Measurements from ENCODE around the gene SLC17A3.

The SLC17A3 gene

DNA sequence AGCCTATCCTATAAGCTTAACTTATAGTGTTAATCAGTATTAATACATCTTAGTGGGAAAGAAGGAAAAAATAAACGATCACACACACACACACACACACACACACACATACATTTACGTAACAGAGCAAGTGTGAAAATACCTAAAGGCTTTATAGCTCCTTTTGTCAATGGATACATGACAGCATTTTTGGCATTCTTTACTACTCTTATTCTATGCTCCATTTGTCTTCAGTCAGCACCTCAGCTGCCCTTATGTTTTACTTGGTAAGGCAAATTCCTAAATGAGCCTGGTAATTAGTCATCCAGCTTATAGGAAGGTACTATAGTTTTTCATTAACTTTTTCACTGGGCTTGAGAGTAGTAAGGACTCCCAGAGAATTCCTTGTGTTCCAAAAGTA is 25.1 kb upstream of the SLC17A3 start:
- TF ChIP-seq SIN3A (IDR thresholded peaks at IDR 0.05; ENCODE audit: borderline replicate concordance, insufficient read depth, low read length) (no peak), FOXP2 (optimal IDR thresholded peaks at IDR 0.05; ENCODE audit: borderline replicate concordance, extremely low read depth, extremely low read length, insufficient read depth) (no peak), POLR2AphosphoS5 (IDR thresholded peaks at IDR 0.05; ENCODE audit: low read depth, low read length) (no peak), TAF1 (IDR thresholded peaks at IDR 0.05; ENCODE audit: borderline replicate concordance, insufficient read depth, low read length) (no peak)
- TF ChIP-seq, protein P1, sequence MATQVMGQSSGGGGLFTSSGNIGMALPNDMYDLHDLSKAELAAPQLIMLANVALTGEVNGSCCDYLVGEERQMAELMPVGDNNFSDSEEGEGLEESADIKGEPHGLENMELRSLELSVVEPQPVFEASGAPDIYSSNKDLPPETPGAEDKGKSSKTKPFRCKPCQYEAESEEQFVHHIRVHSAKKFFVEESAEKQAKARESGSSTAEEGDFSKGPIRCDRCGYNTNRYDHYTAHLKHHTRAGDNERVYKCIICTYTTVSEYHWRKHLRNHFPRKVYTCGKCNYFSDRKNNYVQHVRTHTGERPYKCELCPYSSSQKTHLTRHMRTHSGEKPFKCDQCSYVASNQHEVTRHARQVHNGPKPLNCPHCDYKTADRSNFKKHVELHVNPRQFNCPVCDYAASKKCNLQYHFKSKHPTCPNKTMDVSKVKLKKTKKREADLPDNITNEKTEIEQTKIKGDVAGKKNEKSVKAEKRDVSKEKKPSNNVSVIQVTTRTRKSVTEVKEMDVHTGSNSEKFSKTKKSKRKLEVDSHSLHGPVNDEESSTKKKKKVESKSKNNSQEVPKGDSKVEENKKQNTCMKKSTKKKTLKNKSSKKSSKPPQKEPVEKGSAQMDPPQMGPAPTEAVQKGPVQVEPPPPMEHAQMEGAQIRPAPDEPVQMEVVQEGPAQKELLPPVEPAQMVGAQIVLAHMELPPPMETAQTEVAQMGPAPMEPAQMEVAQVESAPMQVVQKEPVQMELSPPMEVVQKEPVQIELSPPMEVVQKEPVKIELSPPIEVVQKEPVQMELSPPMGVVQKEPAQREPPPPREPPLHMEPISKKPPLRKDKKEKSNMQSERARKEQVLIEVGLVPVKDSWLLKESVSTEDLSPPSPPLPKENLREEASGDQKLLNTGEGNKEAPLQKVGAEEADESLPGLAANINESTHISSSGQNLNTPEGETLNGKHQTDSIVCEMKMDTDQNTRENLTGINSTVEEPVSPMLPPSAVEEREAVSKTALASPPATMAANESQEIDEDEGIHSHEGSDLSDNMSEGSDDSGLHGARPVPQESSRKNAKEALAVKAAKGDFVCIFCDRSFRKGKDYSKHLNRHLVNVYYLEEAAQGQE (IDR thresholded peaks at IDR 0.05; ENCODE audit: insufficient read depth in 1 of 2, low read depth in 2 of 2, low read length in 2 of 2): no peak

DNA sequence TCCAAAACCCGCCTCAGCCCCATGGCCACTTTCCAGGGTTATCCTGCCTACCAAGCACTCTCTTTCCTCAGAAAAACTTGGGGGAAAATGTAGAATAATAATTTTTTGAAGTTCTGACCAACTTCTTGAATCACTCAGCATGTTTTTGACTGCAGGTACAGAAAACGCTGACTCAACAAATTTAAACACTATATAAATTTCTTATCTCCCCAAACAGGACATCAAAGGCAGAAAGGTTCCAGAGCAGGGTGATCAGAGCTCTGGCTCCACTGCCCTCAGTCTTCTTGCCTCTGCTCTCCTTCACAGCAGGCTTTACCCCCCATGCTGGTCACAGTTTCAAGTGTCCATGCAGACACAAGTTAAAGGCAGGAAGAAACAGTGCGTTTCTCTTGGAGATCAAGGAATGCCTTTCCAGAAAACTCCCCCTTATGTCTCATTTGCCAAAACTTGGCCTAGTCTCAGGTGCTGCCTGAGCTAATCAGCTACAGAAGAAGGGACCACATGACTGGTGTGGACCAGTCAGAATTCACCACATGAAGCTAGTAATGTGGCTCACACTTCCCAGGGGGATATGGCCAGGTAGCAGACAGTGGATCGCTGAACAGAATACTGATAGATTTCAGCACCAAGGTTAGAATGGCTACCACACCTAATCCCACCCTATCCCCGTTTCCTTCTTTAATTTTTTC is 24.4 kb upstream of the SLC17A3 start:
- TF ChIP-seq TAF1 (IDR thresholded peaks at IDR 0.05; ENCODE audit: borderline replicate concordance, insufficient read depth, low read length) (no peak), FOXP2 (optimal IDR thresholded peaks at IDR 0.05; ENCODE audit: borderline replicate concordance, extremely low read depth, extremely low read length, insufficient read depth) (no peak), SIN3A (IDR thresholded peaks at IDR 0.05; ENCODE audit: borderline replicate concordance, insufficient read depth, low read length) (no peak), POLR2AphosphoS5 (IDR thresholded peaks at IDR 0.05; ENCODE audit: low read depth, low read length) (no peak)
- TF ChIP-seq, protein P1 (IDR thresholded peaks at IDR 0.05; ENCODE audit: insufficient read depth in 1 of 2, low read depth in 2 of 2, low read length in 2 of 2): no peak

DNA sequence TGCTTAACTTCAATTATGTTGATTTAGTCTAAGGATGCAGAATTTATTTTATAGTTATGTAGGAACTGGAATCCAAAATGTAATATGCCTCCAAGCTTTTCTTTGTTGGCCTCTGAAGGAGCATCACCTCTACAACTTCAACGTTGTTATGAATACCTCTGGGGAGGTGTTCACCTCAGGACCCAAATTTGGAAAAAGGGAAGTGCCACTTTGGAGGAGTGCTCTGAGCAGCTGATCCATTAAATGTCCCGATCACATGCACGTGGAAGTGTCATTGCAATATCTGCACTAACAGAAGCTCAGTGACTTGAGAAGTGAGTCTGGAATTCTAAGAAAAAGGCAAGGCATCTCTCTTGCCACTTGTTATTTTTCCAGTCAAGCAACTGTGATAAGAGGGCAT is 22.2 kb upstream of the SLC17A3 start:
- TF ChIP-seq SIN3A (IDR thresholded peaks at IDR 0.05; ENCODE audit: borderline replicate concordance, insufficient read depth, low read length): no peak
- no peak for TF ChIP-seq TAF1 (IDR thresholded peaks at IDR 0.05; ENCODE audit: borderline replicate concordance, insufficient read depth, low read length)
- TF ChIP-seq, protein P1 (IDR thresholded peaks at IDR 0.05; ENCODE audit: insufficient read depth in 1 of 2, low read depth in 2 of 2, low read length in 2 of 2): no peak
- no peak for TF ChIP-seq FOXP2 (optimal IDR thresholded peaks at IDR 0.05; ENCODE audit: borderline replicate concordance, extremely low read depth, extremely low read length, insufficient read depth)
- TF ChIP-seq POLR2AphosphoS5 (IDR thresholded peaks at IDR 0.05; ENCODE audit: low read depth, low read length): no peak

DNA sequence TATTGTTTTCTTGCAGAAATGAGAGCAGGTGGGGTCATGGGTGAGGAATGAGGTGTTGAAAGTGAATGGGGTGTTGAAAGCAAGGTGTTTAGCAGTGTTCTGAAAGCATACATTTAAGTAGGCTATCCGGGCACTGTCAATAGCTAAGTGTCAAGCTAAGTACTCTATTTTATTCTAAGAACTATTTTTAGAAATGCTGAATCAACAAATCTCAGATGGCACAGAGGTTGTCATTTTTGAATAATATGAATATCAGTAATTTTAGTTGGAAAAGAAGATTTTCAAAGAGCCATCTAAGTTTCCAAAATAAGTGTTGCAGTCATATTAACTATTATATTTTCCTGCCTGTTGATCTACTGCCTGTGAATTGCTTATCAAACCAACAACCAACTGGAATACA is 21.7 kb upstream of the SLC17A3 start:
- TF ChIP-seq TAF1 (IDR thresholded peaks at IDR 0.05; ENCODE audit: borderline replicate concordance, insufficient read depth, low read length) (no peak), FOXP2 (optimal IDR thresholded peaks at IDR 0.05; ENCODE audit: borderline replicate concordance, extremely low read depth, extremely low read length, insufficient read depth) (no peak), SIN3A (IDR thresholded peaks at IDR 0.05; ENCODE audit: borderline replicate concordance, insufficient read depth, low read length) (no peak), POLR2AphosphoS5 (IDR thresholded peaks at IDR 0.05; ENCODE audit: low read depth, low read length) (no peak)
- TF ChIP-seq, protein P1 (IDR thresholded peaks at IDR 0.05; ENCODE audit: insufficient read depth in 1 of 2, low read depth in 2 of 2, low read length in 2 of 2): no peak

Measured in PFSK-1 (cell line).